Trophoblast cell (in vitro differentiated cells and primary cell): ENCODE data around the gene DENND2C.
A peak's percentile ranks its signal among the peaks of the same experiment; 100 is the strongest.

Source experiments
- DNase-seq, 2 donors: peaks; one replicate each; pipeline ENCODE4 v3.0.0-alpha.2; 2016
- H2AFZ ChIP-seq: 2 replicates; pipeline ENCODE4 v1.6.1; 2013; ENCODE audit warnings: low read length, moderate library complexity, mild to moderate bottlenecking; ENCODE audit not compliant: insufficient read depth, poor library complexity
- H2AK5ac ChIP-seq: 2 replicates; pipeline ENCODE4 v1.6.1; 2013; ENCODE audit warnings: mild to moderate bottlenecking, low read length
- H2BK120ac ChIP-seq: 2 replicates; pipeline ENCODE4 v1.6.1; 2013; ENCODE audit warnings: low read length, mild to moderate bottlenecking, moderate library complexity; ENCODE audit not compliant: insufficient read depth, poor library complexity
- H2BK12ac ChIP-seq: 2 replicates; pipeline ENCODE4 v1.6.1; 2013; ENCODE audit warnings: mild to moderate bottlenecking, low read length, moderate library complexity
- H2BK5ac ChIP-seq: 2 replicates; pipeline ENCODE4 v1.6.1; 2013; ENCODE audit warnings: low read length, low read depth, moderate library complexity, mild to moderate bottlenecking; ENCODE audit not compliant: poor library complexity
- H3K14ac ChIP-seq: 2 replicates; pipeline ENCODE4 v1.6.1; 2013; ENCODE audit warnings: mild to moderate bottlenecking, low read length
- H3K18ac ChIP-seq: 2 replicates; pipeline ENCODE4 v1.6.1; 2013; ENCODE audit warnings: mild to moderate bottlenecking, low read length
- H3K23ac ChIP-seq: 2 replicates; pipeline ENCODE4 v1.6.1; 2013; ENCODE audit warnings: low read length
- H3K27ac ChIP-seq: 2 replicates; pipeline ENCODE4 v1.5.1; 2013; ENCODE audit warnings: low read depth, mild to moderate bottlenecking, inconsistent platforms, low read length, moderate library complexity
- H3K27me3 ChIP-seq: 2 replicates; pipeline ENCODE4 v1.6.1; 2013; ENCODE audit warnings: inconsistent platforms, mild to moderate bottlenecking, low read length, moderate library complexity; ENCODE audit not compliant: insufficient read depth
- H3K36me3 ChIP-seq, 2 experiments: 1 replicate in 1 of 2; 2 replicates in 1 of 2; pipeline ENCODE4 v1.6.1; 2013; ENCODE audit warnings: low read length in 2 of 2, mild to moderate bottlenecking in 2 of 2, moderate library complexity in 1 of 2; ENCODE audit not compliant: insufficient read depth in 2 of 2, control insufficient read depth in 1 of 2
- H3K4ac ChIP-seq: 2 replicates; pipeline ENCODE4 v1.6.1; 2013; ENCODE audit warnings: low read depth, mild to moderate bottlenecking, low read length, moderate library complexity
- H3K4me1 ChIP-seq, 2 experiments: 1 replicate in 1 of 2; 2 replicates in 1 of 2; pipeline ENCODE4 v1.6.1; 2013; ENCODE audit warnings: low read length in 2 of 2, mild to moderate bottlenecking in 2 of 2, moderate library complexity in 1 of 2; ENCODE audit not compliant: insufficient read depth in 2 of 2, control insufficient read depth in 1 of 2
- H3K4me2 ChIP-seq: 2 replicates; pipeline ENCODE4 v1.6.1; 2013; ENCODE audit warnings: inconsistent platforms, mild to moderate bottlenecking, low read length, moderate library complexity
- H3K4me3 ChIP-seq: 2 replicates; pipeline ENCODE4 v1.5.1; 2013; ENCODE audit warnings: mild to moderate bottlenecking, low read depth, low read length, inconsistent platforms
- H3K79me1 ChIP-seq: one replicate; pipeline ENCODE4 v1.6.1; 2013; ENCODE audit warnings: low read length
- H3K79me2 ChIP-seq: 2 replicates; pipeline ENCODE4 v1.6.1; 2013; ENCODE audit warnings: low read length, mild to moderate bottlenecking; ENCODE audit not compliant: control insufficient read depth, insufficient read depth, poor library complexity
- H3K9ac ChIP-seq: 2 replicates; pipeline ENCODE4 v1.6.1; 2013; ENCODE audit warnings: mild to moderate bottlenecking, low read length
- H3K9me3 ChIP-seq: 2 replicates; pipeline ENCODE4 v1.6.1; 2013; ENCODE audit warnings: low read depth, mild to moderate bottlenecking, control low read depth, inconsistent platforms, low read length; ENCODE audit not compliant: insufficient read depth
- H4K12ac ChIP-seq: 2 replicates; pipeline ENCODE4 v1.6.1; 2013; ENCODE audit warnings: low read depth, mild to moderate bottlenecking, low read length, moderate library complexity
- H4K8ac ChIP-seq: 2 replicates; pipeline ENCODE4 v1.6.1; 2013; ENCODE audit warnings: low read depth, mild to moderate bottlenecking, low read length, moderate library complexity
- H4K91ac ChIP-seq: one replicate; pipeline ENCODE4 v1.6.1; 2013; ENCODE audit warnings: low read depth, mild to moderate bottlenecking, low read length, moderate library complexity
- WGBS: extraction: QIAGEN DNeasy Blood & Tissue Kit; methylation state at CpG from one replicate; pipeline ENCODE4 v1.1.7; 2013; ENCODE audit warnings: missing lambda C conversion rate; ENCODE audit not compliant: insufficient read length, insufficient coverage; ENCODE audit errors: extremely low coverage; 5-methylcytosine and 5-hydroxymethylcytosine counted together

The DENND2C gene

GRCh38 chr1:114549137-114549536 is 120.7 kb downstream of the DENND2C start:
- Histone ChIP-seq H4K12ac (no peak overlapping the region), H3K23ac (no peak overlapping the region), H3K27me3 (no peaks in the 10 kb centered on the region), H3K9me3 (no peaks in the 10 kb centered on the region), H2AK5ac (no peak overlapping the region), H3K4me1 (no peaks in the 10 kb centered on the region), H2BK5ac (no peak overlapping the region), H2BK120ac (no peak overlapping the region), H3K9ac (no peak overlapping the region), H3K27ac (no peak overlapping the region), H3K79me1 (peaks cover 3% of the 10 kb centered on the region), H3K4me3 (no peak overlapping the region), H3K4ac (no peak overlapping the region), H4K91ac (no peak overlapping the region), H2BK12ac (no peak overlapping the region), H3K14ac (no peak overlapping the region), H2AFZ (no peak overlapping the region), H3K18ac (no peak overlapping the region), H4K8ac (no peak overlapping the region), H3K36me3 (no peaks in the 10 kb centered on the region), H3K4me2 (no peak overlapping the region), H3K79me2 (no peaks in the 10 kb centered on the region)
- DNase-seq: no peak
- no CpG with 5 or more reads among the region's 4 CpGs for WGBS

GRCh38 chr1:114547076-114547475 is 122.8 kb downstream of the DENND2C start:
- H2AK5ac ChIP-seq: no peak overlapping the region
- no peak for DNase-seq
- no peak overlapping the region for H2BK5ac ChIP-seq
- H4K8ac ChIP-seq: no peak overlapping the region
- H3K79me1 ChIP-seq: peaks cover 3% of the 10 kb centered on the region
- H2BK12ac ChIP-seq: no peak overlapping the region
- H3K4me2 ChIP-seq: no peak overlapping the region
- H3K4ac ChIP-seq: no peak overlapping the region
- H3K4me1 ChIP-seq: no peaks in the 10 kb centered on the region
- H3K4me3 ChIP-seq: no peak overlapping the region
- H4K91ac ChIP-seq: no peak overlapping the region
- no peak overlapping the region for H3K9ac ChIP-seq
- H3K23ac ChIP-seq: no peak overlapping the region
- no peak overlapping the region for H3K27ac ChIP-seq
- no peak overlapping the region for H3K18ac ChIP-seq
- H3K9me3 ChIP-seq: no peaks in the 10 kb centered on the region
- H2AFZ ChIP-seq: no peak overlapping the region
- no peak overlapping the region for H4K12ac ChIP-seq
- H2BK120ac ChIP-seq: no peak overlapping the region
- H3K36me3 ChIP-seq: no peaks in the 10 kb centered on the region
- H3K79me2 ChIP-seq: no peaks in the 10 kb centered on the region
- H3K14ac ChIP-seq: no peak overlapping the region
- no peaks in the 10 kb centered on the region for H3K27me3 ChIP-seq
- no CpG with 5 or more reads among the region's 1 CpG for WGBS

- Histone ChIP-seq H2AFZ (no peak overlapping the region), H4K12ac (no peak overlapping the region), H2BK5ac (no peak overlapping the region), H4K91ac (no peak overlapping the region), H3K27ac (no peak overlapping the region), H3K79me2 (no peaks in the 10 kb centered on the region), H3K79me1 (no peaks in the 10 kb centered on the region), H3K4me1 (no peaks in the 10 kb centered on the region), H3K4ac (no peak overlapping the region), H2BK12ac (no peak overlapping the region), H3K14ac (no peak overlapping the region), H3K18ac (no peak overlapping the region), H3K4me3 (no peak overlapping the region), H4K8ac (no peak overlapping the region), H2BK120ac (no peak overlapping the region), H3K4me2 (no peak overlapping the region), H2AK5ac (no peak overlapping the region), H3K9ac (no peak overlapping the region), H3K27me3 (no peaks in the 10 kb centered on the region), H3K23ac (no peak overlapping the region), H3K36me3 (no peaks in the 10 kb centered on the region), H3K9me3 (no peaks in the 10 kb centered on the region)
- peak; percentile 85 to 90 for DNase-seq
- WGBS: no CpG with 5 or more reads among the region's 2 CpGs
These were observed 124.1 kb downstream of the DENND2C start for GRCh38 chr1:114545796-114546195.

GRCh38 chr1:114545315-114545714 is 124.5 kb downstream of the DENND2C start:
- no peak overlapping the region for H3K23ac ChIP-seq
- H3K4me1 ChIP-seq: no peaks in the 10 kb centered on the region
- no peak overlapping the region for H3K4me2 ChIP-seq
- no peak overlapping the region for H3K4me3 ChIP-seq
- no peak overlapping the region for H3K9ac ChIP-seq
- H3K14ac ChIP-seq: no peak overlapping the region
- no peak overlapping the region for H4K8ac ChIP-seq
- no peak overlapping the region for H3K18ac ChIP-seq
- H2AK5ac ChIP-seq: no peak overlapping the region
- no peaks in the 10 kb centered on the region for H3K27me3 ChIP-seq
- DNase-seq: peak in 1 of 2 donors; percentile 59
- no peak overlapping the region for H2BK120ac ChIP-seq
- no peak overlapping the region for H2BK5ac ChIP-seq
- no peaks in the 10 kb centered on the region for H3K79me2 ChIP-seq
- H3K27ac ChIP-seq: no peak overlapping the region
- H3K9me3 ChIP-seq: no peaks in the 10 kb centered on the region
- no peak overlapping the region for H2BK12ac ChIP-seq
- WGBS: no CpG with 5 or more reads among the region's 1 CpG
- H3K36me3 ChIP-seq: no peaks in the 10 kb centered on the region
- no peaks in the 10 kb centered on the region for H3K79me1 ChIP-seq
- H4K12ac ChIP-seq: no peak overlapping the region
- H4K91ac ChIP-seq: no peak overlapping the region
- H3K4ac ChIP-seq: no peak overlapping the region
- H2AFZ ChIP-seq: no peak overlapping the region
